Kidney epithelial cell (primary cell): Measurements from ENCODE around the gene SRCIN1. TPM values are rescaled to one million over a fixed set of nuclear protein-coding genes. Genes with fewer than 3 reads are reported as not detected.

Experiments
- DNase-seq: peaks from one replicate; pipeline ENCODE4 v3.0.0-alpha.2; 2010; ENCODE audit warnings: low read depth
- H3K27me3 ChIP-seq: 2 replicates; pipeline ENCODE4 v1.6.0; 2011; ENCODE audit warnings: low read length; ENCODE audit not compliant: control insufficient read depth, insufficient read depth
- H3K36me3 ChIP-seq: 2 replicates; pipeline ENCODE4 v1.5.1; 2011; ENCODE audit warnings: low read length; ENCODE audit not compliant: control insufficient read depth, insufficient read depth
- H3K4me3 ChIP-seq: 2 replicates; pipeline ENCODE4 v1.5.1; 2011; ENCODE audit warnings: low read depth, mild to moderate bottlenecking, control low read depth, low read length
- total RNA-seq: library from RNA; depleted of rRNA; stranded (reverse); fragments of >200 nt; gene quantifications from 2 replicates; pipeline ENCODE4 v1.2.3, GENCODE V29; 2015
- TF ChIP-seq, protein P1 (sequence below): IDR thresholded peaks from 2 replicates; pipeline ENCODE4 v1.5.1; 2011; ENCODE audit warnings: mild to moderate bottlenecking, moderate library complexity, low read length, control low read depth, inconsistent platforms; ENCODE audit not compliant: insufficient read depth, poor library complexity, severe bottlenecking

SRCIN1 gene
- total RNA-seq, 1 donor from 2014 or later, result 0.84 TPM

GRCh38 chr17:38562903-38563302 is 42.8 kb downstream of the SRCIN1 start:
- no peak for DNase-seq
- TF ChIP-seq, protein P1, sequence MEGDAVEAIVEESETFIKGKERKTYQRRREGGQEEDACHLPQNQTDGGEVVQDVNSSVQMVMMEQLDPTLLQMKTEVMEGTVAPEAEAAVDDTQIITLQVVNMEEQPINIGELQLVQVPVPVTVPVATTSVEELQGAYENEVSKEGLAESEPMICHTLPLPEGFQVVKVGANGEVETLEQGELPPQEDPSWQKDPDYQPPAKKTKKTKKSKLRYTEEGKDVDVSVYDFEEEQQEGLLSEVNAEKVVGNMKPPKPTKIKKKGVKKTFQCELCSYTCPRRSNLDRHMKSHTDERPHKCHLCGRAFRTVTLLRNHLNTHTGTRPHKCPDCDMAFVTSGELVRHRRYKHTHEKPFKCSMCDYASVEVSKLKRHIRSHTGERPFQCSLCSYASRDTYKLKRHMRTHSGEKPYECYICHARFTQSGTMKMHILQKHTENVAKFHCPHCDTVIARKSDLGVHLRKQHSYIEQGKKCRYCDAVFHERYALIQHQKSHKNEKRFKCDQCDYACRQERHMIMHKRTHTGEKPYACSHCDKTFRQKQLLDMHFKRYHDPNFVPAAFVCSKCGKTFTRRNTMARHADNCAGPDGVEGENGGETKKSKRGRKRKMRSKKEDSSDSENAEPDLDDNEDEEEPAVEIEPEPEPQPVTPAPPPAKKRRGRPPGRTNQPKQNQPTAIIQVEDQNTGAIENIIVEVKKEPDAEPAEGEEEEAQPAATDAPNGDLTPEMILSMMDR, result no peak
- no peak overlapping the region for H3K4me3 ChIP-seq
- no peaks in the 10 kb centered on the region for H3K36me3 ChIP-seq
- peaks cover 89% of the 10 kb centered on the region for H3K27me3 ChIP-seq

- Histone ChIP-seq H3K36me3 (no peaks in the 10 kb centered on the region), H3K27me3 (peaks cover 85% of the 10 kb centered on the region), H3K4me3 (no peak overlapping the region)
- no peak for DNase-seq
- TF ChIP-seq, protein P1, result no peak
These were observed 43.6 kb downstream of the SRCIN1 start for GRCh38 chr17:38562215-38562569.

GRCh38 chr17:38561416-38562214 is 44.1 kb downstream of the SRCIN1 start:
- DNase-seq, result no peak
- no peak overlapping the region for H3K4me3 ChIP-seq
- TF ChIP-seq, protein P1, result no peak
- peaks cover 83% of the 10 kb centered on the region for H3K27me3 ChIP-seq
- H3K36me3 ChIP-seq, result no peaks in the 10 kb centered on the region

GRCh38 chr17:38560503-38561318 is 45.0 kb downstream of the SRCIN1 start:
- DNase-seq, result no peak
- no peaks in the 10 kb centered on the region for H3K36me3 ChIP-seq
- TF ChIP-seq, protein P1, result no peak
- H3K4me3 ChIP-seq, result no peak overlapping the region
- H3K27me3 ChIP-seq, result peaks cover 74% of the 10 kb centered on the region

- Histone ChIP-seq H3K27me3 (peaks cover 68% of the 10 kb centered on the region), H3K36me3 (no peaks in the 10 kb centered on the region), H3K4me3 (no peak overlapping the region)
- no peak for DNase-seq
- TF ChIP-seq, protein P1, result no peak
These were observed 45.9 kb downstream of the SRCIN1 start for GRCh38 chr17:38559880-38560230.
